Fibroblast of peridontal ligament (primary cell): Measurements from ENCODE around the gene IL6R.

Source experiments
- DNase-seq: peaks from one replicate; pipeline ENCODE4 v3.0.0-alpha.2; 2010; ENCODE audit errors: extremely low read depth

IL6R gene

DNA sequence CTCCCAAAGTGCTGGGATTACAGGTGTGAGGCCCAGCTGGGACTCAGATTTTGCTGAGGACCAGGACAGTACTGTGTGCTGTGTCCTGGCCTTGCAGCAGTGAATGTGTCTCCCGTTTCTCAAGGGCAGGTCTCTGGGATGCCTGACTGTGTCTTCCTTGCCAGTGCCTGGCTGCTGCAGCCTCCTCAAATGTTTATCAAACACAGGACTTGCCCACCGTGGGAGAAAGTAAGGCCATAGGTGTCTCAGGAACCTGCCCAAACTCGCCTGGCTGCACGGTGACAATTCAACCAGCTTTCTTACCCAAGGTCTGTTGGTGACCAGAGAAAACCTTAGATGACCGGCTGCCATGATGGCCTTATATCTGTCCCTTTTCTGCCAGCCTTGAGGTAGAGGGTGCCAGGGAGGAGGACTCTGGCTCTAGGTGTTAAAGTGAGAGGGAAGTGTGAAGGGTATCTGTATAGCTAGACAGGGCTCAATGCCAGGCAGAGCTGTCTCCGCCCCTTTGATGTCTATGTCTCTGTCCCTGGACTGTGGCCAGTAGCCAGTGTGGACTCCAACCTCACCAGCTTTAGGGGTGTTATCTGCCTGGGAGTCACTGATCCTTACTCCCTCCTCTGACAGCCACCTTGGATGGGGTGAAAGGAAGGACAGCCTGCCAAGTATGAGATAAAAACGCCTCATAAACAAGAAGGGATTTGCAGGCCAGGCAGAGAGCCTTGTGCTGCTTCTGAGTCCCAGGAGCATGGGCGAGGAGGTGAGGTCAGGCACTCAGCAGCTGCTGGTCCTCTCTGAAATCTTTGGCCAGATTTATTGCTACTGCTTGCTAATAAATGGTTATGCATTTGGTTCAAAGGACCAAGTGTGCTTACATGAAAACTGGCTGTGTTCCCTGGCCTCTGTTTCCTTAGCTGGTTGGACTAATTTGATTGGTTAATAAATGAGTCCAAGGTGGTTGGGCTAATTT, 22.3 kb downstream of the IL6R start:
- DNase-seq, result peak; percentile 28

DNA sequence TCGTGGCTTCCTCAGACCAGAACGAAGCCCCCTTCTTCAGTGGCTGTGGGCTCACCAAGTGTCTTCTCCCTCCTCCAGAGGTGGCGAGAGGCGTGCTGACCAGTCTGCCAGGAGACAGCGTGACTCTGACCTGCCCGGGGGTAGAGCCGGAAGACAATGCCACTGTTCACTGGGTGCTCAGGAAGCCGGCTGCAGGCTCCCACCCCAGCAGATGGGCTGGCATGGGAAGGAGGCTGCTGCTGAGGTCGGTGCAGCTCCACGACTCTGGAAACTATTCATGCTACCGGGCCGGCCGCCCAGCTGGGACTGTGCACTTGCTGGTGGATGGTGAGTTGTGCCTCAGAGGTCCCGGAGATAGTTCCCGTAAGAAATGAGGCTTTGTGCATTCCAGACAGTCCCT, 24.0 kb downstream of the IL6R start:
- no peak for DNase-seq

DNA sequence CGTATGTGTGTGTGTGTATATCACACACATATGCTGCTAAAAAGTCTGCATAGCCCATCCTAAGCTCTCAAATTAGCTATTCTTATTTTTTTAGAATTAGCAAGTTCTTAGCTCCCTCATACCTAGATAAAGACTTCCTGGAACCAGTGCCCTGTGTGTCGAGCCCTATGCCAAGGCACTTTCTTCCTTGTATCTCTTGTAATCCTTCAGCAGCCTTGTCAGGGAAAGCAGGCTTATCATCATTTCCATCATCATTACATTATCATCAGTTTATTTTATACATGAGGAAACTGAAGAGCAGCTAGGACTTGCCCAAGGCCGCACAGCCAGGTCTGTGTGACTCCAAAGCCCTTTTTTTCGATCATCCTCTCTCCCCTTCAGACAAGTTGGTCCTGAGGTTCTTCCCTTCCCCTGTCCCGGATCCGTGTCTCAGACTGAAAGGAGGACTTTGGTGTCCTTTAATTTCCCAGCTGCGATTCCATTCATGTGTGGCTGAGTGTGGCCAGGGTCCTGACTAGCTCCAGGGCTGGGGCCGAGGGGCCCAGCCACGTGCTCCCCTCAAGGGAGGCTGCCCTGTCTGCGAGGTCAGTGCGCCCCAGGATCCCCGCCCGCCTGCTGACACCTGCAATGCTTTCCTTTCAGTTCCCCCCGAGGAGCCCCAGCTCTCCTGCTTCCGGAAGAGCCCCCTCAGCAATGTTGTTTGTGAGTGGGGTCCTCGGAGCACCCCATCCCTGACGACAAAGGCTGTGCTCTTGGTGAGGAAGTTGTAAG, 24.9 kb downstream of the IL6R start:
- no peak for DNase-seq

DNA sequence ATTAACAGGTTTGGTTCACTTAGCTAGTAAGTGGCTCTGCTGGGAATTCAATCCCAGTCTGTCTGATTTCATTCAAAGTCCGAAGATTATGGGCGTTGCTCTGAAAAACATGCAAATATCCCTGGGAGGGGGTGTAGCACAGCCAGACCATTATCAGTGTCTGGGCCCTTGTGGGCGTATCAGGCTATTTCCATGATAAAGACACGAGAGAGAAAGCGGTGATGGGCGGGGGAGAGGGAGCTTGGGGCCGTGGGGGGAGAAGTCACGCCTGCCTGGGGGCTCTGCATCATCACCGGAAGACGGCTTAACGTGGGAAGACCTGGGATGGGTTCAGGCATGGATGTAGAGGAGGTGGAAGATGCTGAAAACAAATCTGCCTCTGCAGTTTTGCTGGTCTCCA, 25.8 kb downstream of the IL6R start:
- no peak for DNase-seq

DNA sequence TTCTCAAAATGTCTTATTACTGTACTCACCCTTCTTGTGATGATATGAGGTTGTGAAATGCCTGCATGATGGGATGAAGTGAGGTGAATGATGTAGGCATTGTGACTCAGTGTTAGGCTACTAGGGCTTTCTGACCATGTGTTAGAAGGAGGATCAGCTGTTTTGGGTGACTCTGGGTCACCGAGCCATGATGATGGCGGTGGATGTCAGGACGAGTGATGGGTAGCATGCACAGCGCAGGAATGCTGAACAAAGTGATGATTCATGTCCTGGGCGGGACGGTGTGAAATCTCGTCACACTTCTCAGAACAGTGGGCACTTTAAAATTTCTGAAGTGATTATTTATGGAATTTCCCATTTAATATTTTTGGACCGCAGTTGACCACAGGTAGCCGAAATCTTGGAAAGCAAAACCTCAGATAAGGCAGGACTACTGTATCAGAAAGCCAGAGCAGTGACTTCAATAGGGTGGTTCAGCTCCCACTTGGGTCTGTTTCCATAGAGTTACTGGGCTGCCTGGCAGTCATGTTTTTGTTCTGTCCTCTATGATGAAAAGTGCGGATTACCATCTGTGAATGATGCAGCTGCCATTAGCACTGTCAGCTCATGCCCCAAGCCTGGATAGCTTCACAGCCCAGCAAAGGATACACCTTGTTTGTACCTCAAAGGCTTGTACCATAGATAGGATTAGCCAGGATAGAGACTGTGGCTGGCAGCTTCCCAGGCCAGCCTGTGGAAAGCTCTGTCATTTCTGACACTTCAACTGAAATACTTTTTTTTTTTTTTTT, 26.6 kb downstream of the IL6R start:
- DNase-seq, result peak; percentile 92

DNA sequence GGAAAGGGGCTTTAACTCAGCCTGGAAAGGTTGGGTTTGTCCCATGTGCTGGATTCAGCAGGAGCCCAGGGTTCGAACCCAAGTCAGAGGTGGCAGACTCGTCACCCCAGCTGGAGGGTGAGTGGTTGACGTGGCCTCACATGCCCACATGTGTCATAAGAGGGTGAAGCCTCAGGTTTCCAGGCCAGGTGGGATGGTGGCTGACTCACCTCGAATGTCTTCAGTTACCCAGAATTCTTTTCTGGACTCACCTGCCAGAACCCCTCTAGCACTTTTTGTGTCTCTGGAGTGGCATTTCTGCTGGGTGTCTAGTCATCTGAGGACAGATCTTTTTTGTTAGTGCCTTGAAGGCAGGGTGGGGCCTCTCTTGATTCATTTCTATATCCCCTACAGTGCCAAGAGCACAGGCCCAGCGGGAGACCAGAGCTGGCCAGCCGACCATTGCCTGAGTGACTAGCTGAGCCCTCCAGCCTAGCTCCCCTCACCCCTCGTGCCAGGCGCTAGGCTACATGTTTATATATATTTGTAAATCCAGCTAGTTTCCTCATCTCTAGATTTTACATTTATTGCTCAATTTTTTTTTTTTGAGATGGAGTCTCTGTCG, 28.1 kb downstream of the IL6R start:
- DNase-seq, result no peak

DNA sequence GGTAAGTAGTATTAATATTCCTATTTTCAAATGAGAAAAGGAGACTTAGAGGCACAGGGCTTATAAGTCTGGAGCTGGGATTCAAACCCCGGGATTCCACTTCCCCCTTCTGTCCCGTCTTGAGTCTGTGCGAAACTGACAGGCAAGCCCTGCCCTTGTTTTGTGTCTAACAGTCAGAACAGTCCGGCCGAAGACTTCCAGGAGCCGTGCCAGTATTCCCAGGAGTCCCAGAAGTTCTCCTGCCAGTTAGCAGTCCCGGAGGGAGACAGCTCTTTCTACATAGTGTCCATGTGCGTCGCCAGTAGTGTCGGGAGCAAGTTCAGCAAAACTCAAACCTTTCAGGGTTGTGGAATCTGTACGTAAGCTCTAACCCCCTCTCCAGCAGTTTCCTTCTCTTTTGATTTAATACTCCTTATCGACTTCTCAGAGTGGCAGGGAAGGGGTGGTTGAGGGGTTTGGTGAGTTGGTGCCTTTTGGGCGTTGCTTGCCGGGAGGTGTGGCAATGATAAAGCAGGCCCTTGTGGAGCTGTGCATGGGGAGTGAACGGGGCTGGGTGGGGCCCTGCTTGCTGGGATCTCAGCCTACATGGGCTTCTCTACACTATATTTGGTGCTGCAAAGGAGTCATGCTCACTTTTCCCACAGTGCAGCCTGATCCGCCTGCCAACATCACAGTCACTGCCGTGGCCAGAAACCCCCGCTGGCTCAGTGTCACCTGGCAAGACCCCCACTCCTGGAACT, 29.4 kb downstream of the IL6R start:
- DNase-seq, result peak; percentile 85

DNA sequence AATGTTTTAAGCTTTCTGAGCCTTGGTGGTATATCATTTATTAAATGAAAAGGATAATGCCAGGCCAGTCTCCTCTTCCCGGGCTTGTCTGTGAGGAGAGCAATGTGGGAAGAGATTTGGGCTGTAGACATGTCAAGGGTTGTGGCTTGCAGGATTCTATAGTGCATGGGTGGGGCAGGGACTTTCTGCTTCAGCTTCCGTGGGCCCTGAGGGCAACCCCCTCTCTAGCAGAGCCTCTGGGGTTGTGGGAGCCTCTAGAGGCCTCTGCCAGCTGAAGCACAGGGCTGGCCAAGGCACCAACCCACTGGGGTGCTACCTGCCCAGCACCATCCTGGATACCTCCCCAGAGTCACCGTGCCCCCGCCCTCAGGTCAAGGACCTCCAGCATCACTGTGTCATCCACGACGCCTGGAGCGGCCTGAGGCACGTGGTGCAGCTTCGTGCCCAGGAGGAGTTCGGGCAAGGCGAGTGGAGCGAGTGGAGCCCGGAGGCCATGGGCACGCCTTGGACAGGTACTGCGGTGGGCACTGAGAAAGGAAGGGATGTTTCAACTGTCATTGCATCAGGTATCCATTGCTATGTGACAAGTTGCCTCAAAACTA, 30.6 kb downstream of the IL6R start:
- DNase-seq, result no peak

DNA sequence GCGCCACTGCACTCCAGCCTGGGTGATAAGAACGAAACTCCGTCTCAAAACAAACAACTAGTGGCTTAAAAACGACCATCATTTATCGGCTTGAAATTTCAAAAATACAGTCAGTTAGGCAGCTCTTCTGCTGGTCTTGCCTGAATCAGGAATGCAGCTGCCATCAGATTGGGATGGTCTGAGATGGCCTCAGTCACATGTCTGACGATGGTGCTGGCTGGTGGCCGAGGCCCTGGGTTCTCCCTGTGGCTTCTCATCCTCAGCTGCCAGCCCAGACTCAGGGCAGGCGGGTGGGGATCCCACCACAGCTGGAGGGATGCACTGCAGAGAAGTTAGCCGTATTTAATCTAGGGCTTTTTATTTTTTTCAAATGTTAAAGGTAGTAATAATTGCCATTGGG, 31.3 kb downstream of the IL6R start:
- no peak for DNase-seq

DNA sequence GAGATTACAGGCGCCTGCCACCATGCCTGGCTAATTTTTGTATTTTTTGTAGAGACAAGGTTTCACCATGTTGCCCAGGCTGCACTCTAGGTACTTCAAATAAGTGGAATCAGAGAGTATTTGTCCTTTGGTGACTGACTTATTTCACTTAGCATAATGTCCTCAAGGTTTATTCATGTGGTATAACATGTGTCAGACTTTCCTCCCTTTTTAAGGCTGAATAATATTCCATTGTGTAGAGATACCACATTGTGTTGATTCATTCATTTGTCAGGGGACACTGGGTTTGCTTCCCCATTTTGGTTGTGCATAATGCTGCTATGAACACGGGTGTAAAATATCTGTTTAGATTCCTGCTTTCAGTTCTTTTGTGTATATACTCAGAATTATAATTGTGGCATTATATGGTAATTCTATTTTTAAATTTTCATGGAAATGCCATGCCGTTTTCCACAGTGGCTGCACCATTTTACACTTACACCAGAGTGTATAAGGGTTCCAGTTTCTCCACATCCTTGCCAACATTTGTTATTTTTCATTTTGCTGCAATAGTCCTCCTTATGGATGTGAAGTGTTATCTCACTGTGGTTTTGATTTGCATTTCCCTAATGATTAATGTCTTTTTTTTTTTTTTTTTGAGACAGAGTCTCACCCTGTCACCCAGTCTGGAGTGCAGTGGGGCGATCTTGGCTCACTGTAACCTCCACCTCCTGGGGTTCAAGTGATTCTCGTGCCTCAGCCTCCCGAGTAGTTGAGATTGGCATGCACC, 35.1 kb downstream of the IL6R start:
- DNase-seq, result no peak

DNA sequence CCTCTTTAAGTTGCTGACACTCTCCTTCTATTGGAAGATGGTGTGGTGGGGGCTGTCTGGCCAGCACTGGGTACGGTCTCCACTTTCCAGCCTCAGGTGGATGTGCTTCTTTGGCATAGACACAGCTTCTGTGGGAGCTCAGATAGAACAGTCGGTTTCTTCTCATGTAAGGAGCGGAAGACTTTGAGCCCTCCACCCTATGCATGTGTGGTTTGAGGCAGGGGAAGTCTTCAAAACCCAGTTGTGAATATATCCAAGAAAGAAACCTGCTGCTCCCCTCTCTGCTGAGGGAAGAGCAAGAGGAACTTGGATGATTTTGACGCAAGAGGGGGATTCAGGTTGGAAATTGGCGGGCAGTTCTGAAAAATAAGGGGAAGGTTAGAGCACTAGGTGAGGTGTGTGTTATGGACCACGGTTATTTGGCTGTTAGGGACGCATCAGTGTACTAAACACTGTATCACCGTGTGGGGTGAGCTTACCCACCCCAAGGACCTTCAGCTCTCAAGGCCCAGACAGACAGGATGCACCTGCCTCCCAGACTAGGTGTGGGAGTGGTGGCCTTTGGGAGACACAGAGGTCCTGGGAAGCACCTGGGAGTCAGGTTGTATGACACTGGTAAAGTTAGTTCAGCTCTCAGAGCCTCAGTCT, 36.2 kb downstream of the IL6R start:
- DNase-seq, result no peak

DNA sequence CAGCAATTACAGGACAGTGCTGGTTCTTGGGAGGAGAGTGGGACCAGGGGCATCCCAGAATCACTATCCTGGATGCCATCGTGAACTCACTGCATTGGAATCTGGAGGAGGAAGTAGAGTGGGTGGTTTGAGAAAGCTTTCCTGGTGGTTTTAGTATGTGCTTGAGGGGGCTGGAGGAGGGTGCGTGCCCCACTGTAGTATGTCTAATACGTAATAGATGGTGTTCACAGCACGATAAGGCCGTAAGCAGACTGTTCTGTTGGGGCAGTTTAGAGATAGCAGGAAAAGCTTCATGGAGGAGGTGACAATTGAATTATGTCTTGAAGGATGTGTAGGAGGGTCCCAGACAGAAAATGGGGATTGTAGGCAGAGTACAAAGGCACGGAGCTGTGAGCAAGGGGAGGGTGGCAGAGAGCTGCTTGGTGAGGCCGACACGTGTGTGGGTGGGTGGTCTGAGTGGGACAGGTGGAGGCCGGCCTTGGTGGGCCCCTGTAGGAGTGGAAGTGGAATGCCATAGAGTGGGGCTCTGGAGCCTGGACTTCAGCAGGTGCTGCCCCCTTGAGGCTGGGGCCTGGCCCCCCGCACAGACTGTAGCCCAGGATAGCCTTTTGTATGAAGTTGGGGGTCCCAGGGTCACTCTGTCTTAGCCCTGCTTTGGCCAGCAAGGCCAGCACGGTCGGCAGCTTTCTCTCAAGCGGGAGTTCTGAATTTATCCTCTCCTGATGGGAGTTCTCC, 37.0 kb downstream of the IL6R start:
- no peak for DNase-seq

DNA sequence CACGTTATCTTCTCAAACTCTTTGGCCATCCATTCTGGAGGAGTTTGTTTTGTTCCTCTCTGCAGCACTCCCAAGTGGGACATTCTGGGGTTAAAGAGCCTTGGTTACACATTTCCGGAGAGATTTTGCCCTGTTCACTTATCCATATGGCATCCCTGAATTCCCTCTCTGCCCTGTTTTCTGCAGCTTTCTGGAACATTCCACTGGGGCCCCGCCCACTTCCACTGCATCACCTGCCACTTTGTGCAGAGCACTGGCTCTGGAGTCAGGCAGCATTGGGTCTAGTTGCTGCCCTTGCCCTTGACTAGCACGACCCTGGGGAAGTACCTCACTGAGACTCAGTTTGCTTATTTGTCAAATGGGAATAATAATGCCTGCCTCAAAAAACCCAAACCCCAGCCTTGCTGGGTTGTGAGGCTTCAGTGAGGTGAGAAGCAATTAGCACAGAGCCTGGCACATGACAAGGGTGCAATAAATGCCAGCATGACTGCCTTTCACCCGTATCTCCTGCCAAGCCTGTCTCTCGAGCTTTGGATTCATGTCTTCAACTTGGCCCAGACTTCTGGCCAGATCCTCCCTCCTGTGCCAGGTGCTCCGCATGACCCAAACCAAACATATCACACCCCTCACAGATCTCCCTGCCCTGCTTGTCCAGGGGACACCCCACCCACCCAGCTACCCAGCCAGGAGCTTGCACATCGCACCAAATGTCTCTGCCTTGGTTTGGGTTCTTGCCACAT, 38.3 kb downstream of the IL6R start:
- no peak for DNase-seq

DNA sequence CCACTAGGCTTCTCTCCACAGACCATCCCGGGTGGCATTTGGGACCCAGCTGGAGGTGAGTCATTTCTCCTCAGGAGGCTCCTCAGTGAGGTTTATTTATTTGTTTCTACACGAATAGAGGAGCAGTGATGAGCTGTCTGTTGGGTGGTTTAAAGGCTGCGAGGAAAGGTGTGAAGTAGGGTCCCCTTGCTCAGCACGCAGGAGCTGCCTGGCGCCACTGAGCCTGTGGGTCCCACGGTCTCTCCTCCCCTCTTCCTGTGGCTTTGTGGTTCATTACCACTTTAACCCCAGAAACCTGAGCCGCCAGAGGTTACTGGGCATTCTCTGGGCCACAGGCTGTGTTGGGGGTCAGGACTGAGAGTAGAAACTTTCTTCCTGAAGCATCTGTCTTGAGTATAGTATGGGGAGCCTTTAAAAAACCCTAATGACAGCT, 39.9 kb downstream of the IL6R start:
- peak; percentile 63 for DNase-seq

DNA sequence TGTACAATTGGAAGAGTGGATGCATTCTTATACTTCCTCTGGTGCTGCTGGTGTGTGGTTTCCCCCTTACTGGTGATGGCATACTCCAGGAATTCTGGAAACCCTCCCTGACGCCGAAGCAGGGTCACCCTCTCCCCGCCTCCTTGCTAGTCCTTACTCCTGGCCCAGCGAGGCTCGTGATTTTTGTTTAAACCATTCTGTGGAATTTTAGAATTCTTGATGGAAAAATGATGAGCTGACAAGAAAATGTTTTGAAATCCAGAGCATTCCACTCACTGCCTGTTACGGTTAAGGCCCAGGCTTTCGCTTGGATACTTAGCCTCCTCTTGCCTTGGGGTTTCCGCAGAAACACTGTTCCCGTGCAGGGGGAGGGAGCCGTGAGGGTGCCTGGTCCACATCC, 41.1 kb downstream of the IL6R start:
- DNase-seq, result peak; percentile 95

DNA sequence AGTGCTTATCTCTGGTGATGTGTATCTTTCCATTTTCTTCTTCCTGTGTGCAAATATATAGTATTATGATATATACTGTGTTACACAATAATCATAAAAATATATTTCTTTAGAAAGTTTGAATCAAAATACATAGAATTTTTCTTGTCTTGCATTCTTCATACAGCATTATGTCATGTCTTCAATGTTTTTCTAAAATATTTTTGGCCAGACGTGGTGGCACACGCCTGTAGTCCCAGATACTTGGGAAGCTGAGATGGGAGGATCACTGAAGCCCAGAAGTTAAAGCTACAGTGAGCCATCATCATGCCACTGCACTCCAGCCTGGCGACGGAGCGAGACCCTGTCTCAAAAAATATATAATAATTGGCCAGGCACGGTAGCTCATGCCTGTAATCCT, 41.6 kb downstream of the IL6R start:
- no peak for DNase-seq

DNA sequence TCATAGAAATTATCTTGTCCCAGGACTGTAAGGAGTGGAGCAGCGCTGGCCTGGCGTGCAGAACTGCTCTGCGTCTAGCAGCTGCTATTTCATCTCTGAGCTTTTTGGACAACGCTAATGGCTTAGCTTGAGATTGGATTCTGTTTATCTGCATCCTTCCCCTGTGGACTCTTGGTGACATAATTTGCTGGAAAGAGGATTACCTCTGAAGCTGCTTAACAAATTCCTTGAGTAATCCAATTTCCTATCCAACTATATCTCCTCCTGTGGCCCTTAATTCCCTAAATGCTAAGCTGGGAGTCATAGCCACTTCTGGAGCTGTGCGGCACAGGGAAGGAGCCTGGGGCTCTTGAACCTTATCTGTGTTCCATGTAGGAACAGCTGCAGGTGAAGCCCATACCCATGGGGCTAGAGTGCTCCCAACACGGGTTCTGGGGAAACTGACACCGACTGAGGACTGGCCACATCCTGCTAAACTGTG, 43.2 kb downstream of the IL6R start:
- no peak for DNase-seq

DNA sequence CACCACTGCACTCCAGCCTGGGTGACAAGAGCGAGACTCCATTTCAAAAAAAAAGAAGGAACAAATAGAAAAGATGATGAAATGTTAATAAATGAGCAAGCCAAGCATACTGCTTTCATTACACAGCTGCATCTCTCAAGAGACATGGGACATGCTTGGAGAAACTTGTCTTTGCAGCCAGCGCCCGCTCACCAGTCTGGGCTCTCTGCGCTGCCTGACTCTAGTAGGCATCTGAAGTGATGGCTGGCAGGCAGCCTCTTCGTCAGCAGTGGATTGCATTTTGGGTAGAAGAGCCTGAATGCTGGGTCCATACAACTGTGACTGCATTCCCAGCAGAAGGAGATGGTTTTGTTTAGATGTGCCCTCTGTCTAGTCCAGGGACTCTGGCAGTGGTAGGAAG, 48.0 kb downstream of the IL6R start:
- DNase-seq, result no peak
